Measurements from ENCODE around the gene JAK3. TPM values are rescaled to one million over a fixed set of nuclear protein-coding genes. Genes with fewer than 3 reads are reported as not detected.
"Not testable (repeated sequence)": the region's sequence is repeated elsewhere in the genome, so short reads cannot be mapped to it uniquely, and the experiment has no call there.

The JAK3 gene
- polyA plus RNA-seq, 1 donor = 9.9 TPM

DNA sequence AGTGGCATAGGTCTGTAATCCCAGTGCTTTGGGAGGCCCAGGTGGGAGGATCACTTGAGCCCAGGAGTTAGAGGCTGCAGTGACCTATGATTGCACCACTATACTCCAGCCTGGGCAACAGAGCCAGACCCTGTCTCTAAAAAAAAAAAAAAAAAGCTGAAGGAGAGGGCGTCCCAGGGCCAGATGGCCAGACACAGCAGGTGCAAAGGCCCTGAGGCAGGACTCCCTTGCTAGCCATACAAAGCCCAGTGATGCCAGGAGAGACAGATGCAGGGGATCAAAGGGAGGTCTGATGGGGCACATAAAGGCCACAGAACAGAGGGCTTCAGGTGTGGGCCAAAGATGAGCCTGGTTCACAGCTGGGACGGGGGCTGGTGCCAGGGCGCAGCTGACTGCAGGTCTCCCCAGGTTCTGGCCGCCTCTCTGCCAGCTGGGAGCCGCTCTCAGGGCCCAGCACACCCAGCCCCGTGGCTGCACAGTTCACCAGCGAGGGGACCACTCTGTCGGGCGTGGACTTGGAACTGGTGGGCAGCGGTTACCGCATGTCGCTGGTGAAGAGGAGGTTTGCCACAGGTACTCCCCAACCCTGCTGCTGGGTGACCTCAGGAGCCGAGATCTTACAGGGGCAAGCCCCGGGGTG is 60.4 kb downstream of the JAK3 start:
- no peak for DNase-seq
- Histone ChIP-seq H3K9me3 (ENCODE audit: control insufficient read depth, low read depth, low read length) (no peaks in the 10 kb centered on the region), H3K27me3 (ENCODE audit: control insufficient read depth, insufficient read depth, low read length) (no peaks in the 10 kb centered on the region), H3K4me3 (ENCODE audit: low read length) (no peak overlapping the region), H3K36me3 (ENCODE audit: control insufficient read depth, insufficient read depth, low read length) (no peaks in the 10 kb centered on the region), H3K4me1 (ENCODE audit: control insufficient read depth, insufficient read depth, low read length) (peaks cover 15% of the 10 kb centered on the region), H3K27ac (ENCODE audit: low read length) (no peak overlapping the region)
- no CpG with 5 or more reads among the region's 14 CpGs for WGBS (ENCODE audit: insufficient coverage, low lambda C conversion rate)

- no CpG with 5 or more reads among the region's 32 CpGs for WGBS (ENCODE audit: insufficient coverage, low lambda C conversion rate)
- peak in 1 of 2 donors; percentile 59 for DNase-seq
- no peaks in the 10 kb centered on the region for H3K4me1 ChIP-seq (ENCODE audit: control insufficient read depth, insufficient read depth, low read length)
- H3K9me3 ChIP-seq (ENCODE audit: control insufficient read depth, low read depth, low read length) = no peaks in the 10 kb centered on the region
- no peak overlapping the region for H3K27ac ChIP-seq (ENCODE audit: low read length)
- no peaks in the 10 kb centered on the region for H3K27me3 ChIP-seq (ENCODE audit: control insufficient read depth, insufficient read depth, low read length)
- H3K36me3 ChIP-seq (ENCODE audit: control insufficient read depth, insufficient read depth, low read length) = no peaks in the 10 kb centered on the region
- no peak overlapping the region for H3K4me3 ChIP-seq (ENCODE audit: low read length)
Observed at GRCh38 chr19:17784201-17785008, 63.4 kb downstream of the JAK3 start.

DNA sequence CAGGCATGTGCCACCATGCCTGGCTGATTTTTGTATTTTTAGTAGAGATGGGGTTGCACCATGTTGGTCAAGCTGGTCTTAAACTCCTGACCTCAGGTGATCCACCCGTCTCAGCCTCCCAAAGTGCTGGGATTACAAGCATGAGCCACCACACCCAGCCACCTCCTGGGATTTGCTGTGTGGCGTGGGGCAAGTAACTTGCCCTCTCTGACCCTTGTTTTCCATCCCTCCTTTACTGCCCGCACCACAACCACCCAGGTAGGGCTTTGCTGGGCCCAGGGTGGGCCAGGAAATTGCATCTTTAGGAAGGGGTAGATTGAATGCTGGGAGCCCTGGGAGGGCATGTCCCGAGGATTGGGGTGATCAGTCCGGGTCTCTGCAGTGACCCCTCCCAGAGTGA is 64.1 kb downstream of the JAK3 start:
- H3K27me3 ChIP-seq (ENCODE audit: control insufficient read depth, insufficient read depth, low read length); H3K27ac ChIP-seq (ENCODE audit: low read length); H3K9me3 ChIP-seq (ENCODE audit: control insufficient read depth, low read depth, low read length); DNase-seq; H3K36me3 ChIP-seq (ENCODE audit: control insufficient read depth, insufficient read depth, low read length); H3K4me3 ChIP-seq (ENCODE audit: low read length); H3K4me1 ChIP-seq (ENCODE audit: control insufficient read depth, insufficient read depth, low read length): not testable (repeated sequence)
- no CpG with 5 or more reads among the region's 5 CpGs for WGBS (ENCODE audit: insufficient coverage, low lambda C conversion rate)

DNA sequence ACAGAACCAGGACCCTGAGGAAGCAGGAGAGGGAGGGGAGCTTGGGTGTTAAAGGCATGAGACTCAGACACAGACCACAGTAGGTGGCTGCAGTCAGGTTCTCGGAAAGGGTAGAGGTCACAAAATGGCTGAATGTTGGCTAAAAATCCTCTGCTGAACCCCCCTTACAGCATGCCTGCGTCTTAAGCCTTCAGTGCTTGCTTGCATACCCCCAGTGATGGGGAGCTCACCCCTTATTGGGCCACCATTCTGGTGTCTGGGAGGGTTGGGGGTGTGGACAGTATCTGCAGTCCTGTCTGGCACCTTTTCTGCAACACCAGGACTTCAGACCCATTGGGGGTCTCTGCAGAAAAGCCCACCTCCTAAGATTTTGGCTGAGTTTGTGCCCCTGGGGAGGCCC is 67.0 kb downstream of the JAK3 start:
- no peaks in the 10 kb centered on the region for H3K27me3 ChIP-seq (ENCODE audit: control insufficient read depth, insufficient read depth, low read length)
- peaks cover 2% of the 10 kb centered on the region for H3K9me3 ChIP-seq (ENCODE audit: control insufficient read depth, low read depth, low read length)
- H3K27ac ChIP-seq (ENCODE audit: low read length) = no peak overlapping the region
- H3K36me3 ChIP-seq (ENCODE audit: control insufficient read depth, insufficient read depth, low read length) = no peaks in the 10 kb centered on the region
- peaks cover 5% of the 10 kb centered on the region for H3K4me1 ChIP-seq (ENCODE audit: control insufficient read depth, insufficient read depth, low read length)
- no CpG with 5 or more reads among the region's 2 CpGs for WGBS (ENCODE audit: insufficient coverage, low lambda C conversion rate)
- no peak for DNase-seq
- H3K4me3 ChIP-seq (ENCODE audit: low read length) = no peak overlapping the region

- H3K27ac ChIP-seq (ENCODE audit: low read length) = no peak overlapping the region
- no peaks in the 10 kb centered on the region for H3K36me3 ChIP-seq (ENCODE audit: control insufficient read depth, insufficient read depth, low read length)
- DNase-seq = peak in 1 of 2 donors; percentile 50
- peak overlapping the region; percentile 7 for H3K4me3 ChIP-seq (ENCODE audit: low read length)
- H3K9me3 ChIP-seq (ENCODE audit: control insufficient read depth, low read depth, low read length) = peaks cover 2% of the 10 kb centered on the region
- 7% methylated on average over 3 of the region's 25 CpGs for WGBS (ENCODE audit: insufficient coverage, low lambda C conversion rate)
- H3K27me3 ChIP-seq (ENCODE audit: control insufficient read depth, insufficient read depth, low read length) = no peaks in the 10 kb centered on the region
- peaks cover 5% of the 10 kb centered on the region for H3K4me1 ChIP-seq (ENCODE audit: control insufficient read depth, insufficient read depth, low read length)
Observed at GRCh38 chr19:17778968-17779929, 68.5 kb downstream of the JAK3 start.

GRCh38 chr19:17778251-17778967 is 69.4 kb downstream of the JAK3 start:
- H3K27ac ChIP-seq (ENCODE audit: low read length) = no peak overlapping the region
- H3K4me3 ChIP-seq (ENCODE audit: low read length) = peak overlapping the region; percentile 7
- H3K9me3 ChIP-seq (ENCODE audit: control insufficient read depth, low read depth, low read length) = peaks cover 2% of the 10 kb centered on the region
- DNase-seq = peak in 1 of 2 donors; percentile 57
- no peaks in the 10 kb centered on the region for H3K36me3 ChIP-seq (ENCODE audit: control insufficient read depth, insufficient read depth, low read length)
- H3K27me3 ChIP-seq (ENCODE audit: control insufficient read depth, insufficient read depth, low read length) = no peaks in the 10 kb centered on the region
- WGBS (ENCODE audit: insufficient coverage, low lambda C conversion rate) = no CpG with 5 or more reads among the region's 37 CpGs
- H3K4me1 ChIP-seq (ENCODE audit: control insufficient read depth, insufficient read depth, low read length) = peaks cover 5% of the 10 kb centered on the region

GRCh38 chr19:17777840-17778239 is 69.9 kb downstream of the JAK3 start:
- H3K4me1 ChIP-seq (ENCODE audit: control insufficient read depth, insufficient read depth, low read length); H3K27me3 ChIP-seq (ENCODE audit: control insufficient read depth, insufficient read depth, low read length); H3K36me3 ChIP-seq (ENCODE audit: control insufficient read depth, insufficient read depth, low read length); H3K27ac ChIP-seq (ENCODE audit: low read length); H3K4me3 ChIP-seq (ENCODE audit: low read length); DNase-seq; H3K9me3 ChIP-seq (ENCODE audit: control insufficient read depth, low read depth, low read length): not testable (repeated sequence)
- 98% methylated on average over 6 of the region's 10 CpGs for WGBS (ENCODE audit: insufficient coverage, low lambda C conversion rate)

DNA sequence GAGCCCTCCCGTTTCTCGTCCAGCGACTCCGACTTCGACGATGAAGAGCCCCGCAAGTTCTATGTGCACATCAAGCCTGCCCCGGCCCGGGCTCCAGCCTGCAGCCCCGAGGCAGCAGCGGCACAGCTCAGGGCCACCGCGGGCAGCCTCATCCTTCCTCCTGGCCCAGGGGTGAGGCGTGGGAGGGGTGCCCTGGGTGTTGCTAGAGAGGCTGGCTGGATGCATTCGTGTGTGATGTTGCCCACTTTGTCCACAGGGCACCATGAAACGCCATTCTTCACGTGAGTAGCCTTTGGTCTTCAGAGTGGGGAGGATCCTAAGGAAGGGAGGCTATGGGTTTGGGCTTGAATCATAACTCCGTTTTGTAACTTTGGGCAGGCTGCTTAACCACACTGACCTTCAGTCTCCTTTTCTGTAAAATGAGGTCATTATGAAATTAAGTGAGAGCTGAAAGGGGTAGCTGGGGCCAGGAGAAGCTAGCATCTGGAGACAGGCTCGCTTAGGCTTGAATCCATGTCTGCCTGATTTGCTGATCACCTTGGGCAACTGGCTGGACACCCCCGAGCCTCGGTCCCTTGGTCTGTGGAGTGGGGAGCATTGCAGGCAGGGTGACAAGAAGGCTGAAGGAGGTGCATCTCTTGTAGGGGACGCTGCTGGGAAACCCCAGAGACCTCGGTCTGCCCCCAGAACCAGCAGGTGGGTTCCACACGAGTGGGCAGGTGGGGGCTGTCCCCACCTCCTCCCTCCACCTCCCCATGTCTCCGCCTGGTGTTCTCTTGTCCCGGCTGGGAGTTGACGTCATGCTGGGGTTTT is 71.6 kb downstream of the JAK3 start:
- Histone ChIP-seq H3K9me3 (ENCODE audit: control insufficient read depth, low read depth, low read length) (peaks cover 2% of the 10 kb centered on the region), H3K27me3 (ENCODE audit: control insufficient read depth, insufficient read depth, low read length) (no peaks in the 10 kb centered on the region)

GRCh38 chr19:17775245-17775927 is 72.4 kb downstream of the JAK3 start:
- no CpG with 5 or more reads among the region's 16 CpGs for WGBS (ENCODE audit: insufficient coverage, low lambda C conversion rate)
- H3K4me3 ChIP-seq (ENCODE audit: low read length) = no peak overlapping the region
- no peak for DNase-seq
- no peak overlapping the region for H3K27ac ChIP-seq (ENCODE audit: low read length)
- H3K27me3 ChIP-seq (ENCODE audit: control insufficient read depth, insufficient read depth, low read length) = no peaks in the 10 kb centered on the region
- peaks cover 5% of the 10 kb centered on the region for H3K4me1 ChIP-seq (ENCODE audit: control insufficient read depth, insufficient read depth, low read length)
- peaks cover 2% of the 10 kb centered on the region for H3K9me3 ChIP-seq (ENCODE audit: control insufficient read depth, low read depth, low read length)
- H3K36me3 ChIP-seq (ENCODE audit: control insufficient read depth, insufficient read depth, low read length) = no peaks in the 10 kb centered on the region

More for the DNA sequence above, 71.6 kb downstream of the JAK3 start:
- no peaks in the 10 kb centered on the region for H3K36me3 ChIP-seq (ENCODE audit: control insufficient read depth, insufficient read depth, low read length)
- peaks cover 5% of the 10 kb centered on the region for H3K4me1 ChIP-seq (ENCODE audit: control insufficient read depth, insufficient read depth, low read length)
- no peak overlapping the region for H3K4me3 ChIP-seq (ENCODE audit: low read length)
- WGBS (ENCODE audit: insufficient coverage, low lambda C conversion rate) = no CpG with 5 or more reads among the region's 27 CpGs
- no peak for DNase-seq
- H3K27ac ChIP-seq (ENCODE audit: low read length) = no peak overlapping the region
